Endothelial cell of umbilical vein (primary cell): Measurements from ENCODE around the gene LRRC73.
"Not testable (repeated sequence)": the region's sequence is repeated elsewhere in the genome, so short reads cannot be mapped to it uniquely, and the experiment has no call there.

Source experiments
- EZH2 ChIP-seq: IDR thresholded peaks from 2 replicates; pipeline ENCODE4 v1.6.1; 2012; ENCODE audit warnings: borderline replicate concordance, low read depth, mild to moderate bottlenecking, moderate library complexity, low read length, inconsistent platforms; ENCODE audit not compliant: severe bottlenecking
- MAX ChIP-seq: IDR thresholded peaks from 2 replicates; pipeline ENCODE4 v1.6.1; 2011; ENCODE audit not compliant: insufficient read depth, insufficient read length
- POLR2A ChIP-seq: IDR thresholded peaks from 2 replicates; pipeline ENCODE4 v1.6.1; 2012; ENCODE audit warnings: low read depth, mild to moderate bottlenecking, control low read depth, low read length
- POLR2AphosphoS5 ChIP-seq: IDR thresholded peaks from 2 replicates; pipeline ENCODE4 v1.6.1; 2012; ENCODE audit warnings: low read depth, mild to moderate bottlenecking, control low read depth, low read length, moderate library complexity; ENCODE audit not compliant: insufficient read depth
- TF ChIP-seq, protein P1 (sequence below), 2 donors: IDR thresholded peaks; 1 replicate in 1 of 2; 2 replicates in 1 of 2; pipeline ENCODE4 v1.5.1; 2011; ENCODE audit warnings: low read length in 2 of 2, mild to moderate bottlenecking in 2 of 2, moderate library complexity in 2 of 2, control low read depth in 1 of 2, inconsistent platforms in 1 of 2, low read depth in 1 of 2; ENCODE audit not compliant: insufficient read depth in 1 of 2; ENCODE audit errors: extremely low read depth in 1 of 2

GRCh38 chr6:43498291-43498690 lies 11.9 kb downstream of the LRRC73 start:
- TF ChIP-seq, protein P1, sequence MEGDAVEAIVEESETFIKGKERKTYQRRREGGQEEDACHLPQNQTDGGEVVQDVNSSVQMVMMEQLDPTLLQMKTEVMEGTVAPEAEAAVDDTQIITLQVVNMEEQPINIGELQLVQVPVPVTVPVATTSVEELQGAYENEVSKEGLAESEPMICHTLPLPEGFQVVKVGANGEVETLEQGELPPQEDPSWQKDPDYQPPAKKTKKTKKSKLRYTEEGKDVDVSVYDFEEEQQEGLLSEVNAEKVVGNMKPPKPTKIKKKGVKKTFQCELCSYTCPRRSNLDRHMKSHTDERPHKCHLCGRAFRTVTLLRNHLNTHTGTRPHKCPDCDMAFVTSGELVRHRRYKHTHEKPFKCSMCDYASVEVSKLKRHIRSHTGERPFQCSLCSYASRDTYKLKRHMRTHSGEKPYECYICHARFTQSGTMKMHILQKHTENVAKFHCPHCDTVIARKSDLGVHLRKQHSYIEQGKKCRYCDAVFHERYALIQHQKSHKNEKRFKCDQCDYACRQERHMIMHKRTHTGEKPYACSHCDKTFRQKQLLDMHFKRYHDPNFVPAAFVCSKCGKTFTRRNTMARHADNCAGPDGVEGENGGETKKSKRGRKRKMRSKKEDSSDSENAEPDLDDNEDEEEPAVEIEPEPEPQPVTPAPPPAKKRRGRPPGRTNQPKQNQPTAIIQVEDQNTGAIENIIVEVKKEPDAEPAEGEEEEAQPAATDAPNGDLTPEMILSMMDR (IDR thresholded peaks at IDR 0.05; ENCODE audit: extremely low read depth in 1 of 2, insufficient read depth in 1 of 2, low read depth in 1 of 2, low read length in 2 of 2) = not testable (repeated sequence)
- not testable (repeated sequence) for TF ChIP-seq EZH2, POLR2AphosphoS5, POLR2A, MAX
